Ovary (tissue), 9 donors: ENCODE results near the gene NDST3. TPM values are rescaled to one million over a fixed set of nuclear protein-coding genes. Genes with fewer than 3 reads are reported as not detected.

Experiments
- DNase-seq, 5 donors: peaks; one replicate each; pipeline ENCODE4 v3.0.0-alpha.2; 2019 to 2020
- H3K27ac ChIP-seq, 2 donors: fragments of 200-600 bp; one replicate each; pipeline versions ENCODE4 v1.5.1 to v1.8.0; 2019 to 2022
- H3K27me3 ChIP-seq: fragments of 200-600 bp; one replicate; pipeline ENCODE4 v1.8.0; 2022
- H3K36me3 ChIP-seq: fragments of 200-600 bp; sonication (generic); one replicate; pipeline ENCODE4 v1.5.1; 2019
- H3K4me1 ChIP-seq: one replicate; pipeline ENCODE4 v1.8.1; 2013; ENCODE audit warnings: mild to moderate bottlenecking, moderate library complexity; ENCODE audit not compliant: insufficient read depth
- H3K4me3 ChIP-seq: fragments of 200-600 bp; sonication (generic); one replicate; pipeline ENCODE4 v1.5.1; 2017
- H3K9me3 ChIP-seq, 2 donors: fragments of 200-600 bp in 1 of 2; sonication (generic) in 1 of 2; one replicate each; pipeline versions ENCODE4 v1.5.1 to v1.8.1; 2013 to 2019; ENCODE audit warnings: mild to moderate bottlenecking in 1 of 2, moderate library complexity in 1 of 2
- EP300 ChIP-seq: sonication (generic); formaldehyde crosslinking; IDR thresholded peaks from one replicate; pipeline ENCODE4 v1.6.1; 2017; ENCODE audit warnings: antibody characterized with exemption
- POLR2A ChIP-seq: fragments of 450-650 bp; IDR thresholded peaks from one replicate; pipeline ENCODE4 v1.6.1; 2017; ENCODE audit warnings: antibody characterized with exemption, mild to moderate bottlenecking, moderate library complexity
- WGBS, 3 donors: extraction: QIAGEN DNeasy Blood & Tissue Kit in 1 of 3; methylation state at CpG; one replicate each; pipeline versions ENCODE4 v1.1.5 to v1.1.7; 2013 to 2017; 5-methylcytosine and 5-hydroxymethylcytosine counted together
- intact Hi-C, 4 donors: fragments of 100-400 bp; cut with DNase I; formaldehyde crosslinking; loops; one replicate each; pipeline versions ENCODE4 v1.11.0 to v1.15.1; 2022 to 2023
- polyA plus RNA-seq, 2 donors: library from polyadenylated mRNA; stranded (reverse); fragments of 200-250 nt in 1 of 2; fragments of 350-450 nt in 1 of 2; fragmentation: Illumina TruSeq in 1 of 2; extraction: RNeasy Lipid Tissue Mini Kit (QIAGEN cat#74804) in 1 of 2; gene quantifications; one replicate each; pipeline ENCODE4 v1.2.3, GENCODE V29; 2013 to 2014
- total RNA-seq, 7 donors: library from RNA; depleted of rRNA in 2 of 7; stranded (reverse); fragments of >200 nt in 2 of 7; fragmentation: NEBNext Ultra II Directional in 3 of 7; extraction: Animal tissue kit (Norgen Biotek cat#: 25700) in 3 of 7; gene quantifications; one replicate each; pipeline versions ENCODE4 v1.1.0 to v1.2.4, GENCODE V29; 2016 to 2023
- TF ChIP-seq, protein P1 (sequence below), 3 donors: fragments of 450-650 bp in 2 of 3; fragments of 200-600 bp in 1 of 3; IDR thresholded peaks; one replicate each; pipeline versions ENCODE4 v1.5.1 to v1.8.0; 2016 to 2022; ENCODE audit warnings: antibody characterized with exemption in 3 of 3, mild to moderate bottlenecking in 1 of 3
- donor health status: DM: no; HTN: no; CAD: no; lungs with moderate emphysema.
- donor health status: DM: no; HTN: no; CAD: no.
- donor health status: Bipolar disorder and iron deficiency.
- donor health status: DM: yes; HTN: yes; CAD: no.
- donor health status: DM: no; HTN: no; CAD: no.
- donor health status: DM: yes; HTN: yes; CAD: no.

NDST3 gene
- total and polyA plus RNA-seq, 9 donors = 0.02 to 2.4 (median 0.07) TPM; not detected in 2

DNA sequence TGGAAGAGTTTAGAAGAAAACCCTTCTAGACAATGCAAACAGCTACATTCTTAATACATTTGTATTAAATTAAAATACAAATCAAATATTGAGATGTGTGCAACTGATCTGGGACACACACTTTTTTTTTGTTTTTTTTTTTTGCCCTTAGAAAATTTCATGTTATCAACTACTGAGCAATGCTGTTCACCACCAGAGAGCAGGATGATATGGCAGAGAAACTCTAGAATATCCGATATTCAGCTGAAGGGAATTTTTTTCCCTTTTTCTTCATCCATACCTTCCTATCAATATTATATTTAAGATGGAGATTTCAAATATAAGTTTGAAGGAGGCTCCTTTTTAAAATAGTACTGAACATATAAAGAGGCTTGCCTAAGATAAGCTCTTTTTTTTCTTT is 1.0 kb downstream of the NDST3 start:
- 72 to 78% (median 77%) methylated on average over 1 of the region's 1 CpG for WGBS, 3 donors
- DNase-seq = no peak
- H3K36me3 ChIP-seq = no peaks in the 10 kb centered on the region
- no peak overlapping the region for H3K27ac ChIP-seq
- no peaks in the 10 kb centered on the region for H3K9me3 ChIP-seq
- TF ChIP-seq EP300 (no peak), POLR2A (no peak)
- TF ChIP-seq, protein P1, sequence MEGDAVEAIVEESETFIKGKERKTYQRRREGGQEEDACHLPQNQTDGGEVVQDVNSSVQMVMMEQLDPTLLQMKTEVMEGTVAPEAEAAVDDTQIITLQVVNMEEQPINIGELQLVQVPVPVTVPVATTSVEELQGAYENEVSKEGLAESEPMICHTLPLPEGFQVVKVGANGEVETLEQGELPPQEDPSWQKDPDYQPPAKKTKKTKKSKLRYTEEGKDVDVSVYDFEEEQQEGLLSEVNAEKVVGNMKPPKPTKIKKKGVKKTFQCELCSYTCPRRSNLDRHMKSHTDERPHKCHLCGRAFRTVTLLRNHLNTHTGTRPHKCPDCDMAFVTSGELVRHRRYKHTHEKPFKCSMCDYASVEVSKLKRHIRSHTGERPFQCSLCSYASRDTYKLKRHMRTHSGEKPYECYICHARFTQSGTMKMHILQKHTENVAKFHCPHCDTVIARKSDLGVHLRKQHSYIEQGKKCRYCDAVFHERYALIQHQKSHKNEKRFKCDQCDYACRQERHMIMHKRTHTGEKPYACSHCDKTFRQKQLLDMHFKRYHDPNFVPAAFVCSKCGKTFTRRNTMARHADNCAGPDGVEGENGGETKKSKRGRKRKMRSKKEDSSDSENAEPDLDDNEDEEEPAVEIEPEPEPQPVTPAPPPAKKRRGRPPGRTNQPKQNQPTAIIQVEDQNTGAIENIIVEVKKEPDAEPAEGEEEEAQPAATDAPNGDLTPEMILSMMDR (IDR thresholded peaks at IDR 0.05) = no peak
- intact Hi-C loops = no loop called here
- H3K4me3 ChIP-seq = no peak overlapping the region
- H3K27me3 ChIP-seq = no peaks in the 10 kb centered on the region
- peaks cover 2% of the 10 kb centered on the region for H3K4me1 ChIP-seq

DNA sequence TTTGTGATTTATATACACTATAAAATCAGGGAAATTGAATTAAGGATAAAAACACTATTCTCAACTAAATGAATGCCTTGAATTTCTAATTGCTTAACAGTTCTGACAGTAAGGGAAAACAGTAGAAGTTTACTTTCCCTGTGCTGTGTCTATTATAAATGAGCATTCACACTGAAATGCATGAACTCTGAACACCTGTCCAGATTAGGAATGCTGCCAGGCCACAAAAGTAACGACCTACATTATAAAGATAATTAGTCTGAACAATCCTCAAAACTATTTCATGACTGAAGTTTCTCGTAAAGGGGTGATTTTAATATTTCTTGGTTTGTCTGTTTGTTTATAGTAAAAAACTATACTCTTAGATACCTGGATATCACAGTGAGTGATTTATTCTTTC is 2.0 kb downstream of the NDST3 start:
- no peak overlapping the region for H3K4me3 ChIP-seq
- no peaks in the 10 kb centered on the region for H3K9me3 ChIP-seq
- H3K4me1 ChIP-seq = peaks cover 2% of the 10 kb centered on the region
- no peaks in the 10 kb centered on the region for H3K36me3 ChIP-seq
- H3K27me3 ChIP-seq = no peaks in the 10 kb centered on the region
- DNase-seq = no peak
- intact Hi-C loops = no loop called here
- TF ChIP-seq, protein P1 (IDR thresholded peaks at IDR 0.05) = no peak
- TF ChIP-seq POLR2A (no peak), EP300 (no peak)
- 60 to 73% (median 71%) methylated on average over 2 of the region's 2 CpGs for WGBS, 3 donors
- no peak overlapping the region for H3K27ac ChIP-seq

DNA sequence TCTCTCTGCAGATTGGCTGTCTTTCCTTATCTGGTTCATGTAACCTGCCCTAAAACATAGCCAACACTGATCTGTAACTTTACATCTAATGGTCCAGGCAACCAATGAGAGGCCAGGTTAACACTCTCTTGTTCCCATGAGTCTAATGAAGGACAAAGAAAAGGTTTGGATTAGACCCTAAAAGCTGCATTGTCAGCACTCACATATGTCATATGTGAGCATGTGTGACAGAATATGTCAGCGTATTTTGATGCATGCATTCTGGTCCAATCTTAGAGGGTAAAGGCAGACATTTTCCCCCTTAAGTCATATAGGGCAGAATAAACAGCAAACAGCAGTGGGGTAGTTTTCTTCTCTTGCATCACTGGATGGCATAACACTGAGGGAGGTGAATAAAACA is 3.7 kb downstream of the NDST3 start:
- WGBS, 3 donors = 94 to 98% (median 94%) methylated on average over 1 of the region's 1 CpG
- no peak overlapping the region for H3K4me3 ChIP-seq

GRCh38 chr4:118046323-118046722 is 12.0 kb downstream of the NDST3 start:
- H3K4me1 ChIP-seq = no peaks in the 10 kb centered on the region
- no peak overlapping the region for H3K4me3 ChIP-seq
- intact Hi-C loops = no loop called here
- 70 to 83% (median 76%) methylated on average over 2 of the region's 2 CpGs for WGBS, 3 donors
- H3K27me3 ChIP-seq = no peaks in the 10 kb centered on the region
- H3K27ac ChIP-seq = no peak overlapping the region
- TF ChIP-seq EP300 (no peak), POLR2A (no peak)
- TF ChIP-seq, protein P1 (IDR thresholded peaks at IDR 0.05) = no peak
- no peaks in the 10 kb centered on the region for H3K9me3 ChIP-seq
- no peak for DNase-seq
- H3K36me3 ChIP-seq = no peaks in the 10 kb centered on the region

More for the DNA sequence above, 3.7 kb downstream of the NDST3 start:
- H3K36me3 ChIP-seq = no peaks in the 10 kb centered on the region
- no peaks in the 10 kb centered on the region for H3K27me3 ChIP-seq
- intact Hi-C loops = no loop called here
- DNase-seq = no peak
- TF ChIP-seq, protein P1 (IDR thresholded peaks at IDR 0.05) = no peak
- no peak for TF ChIP-seq POLR2A
- no peak for TF ChIP-seq EP300
- peaks cover 2% of the 10 kb centered on the region for H3K4me1 ChIP-seq
- no peaks in the 10 kb centered on the region for H3K9me3 ChIP-seq
- H3K27ac ChIP-seq = no peak overlapping the region
